IMR-90 (cell line): ENCODE measurements around the gene FBXO33. TPM values are rescaled to one million over a fixed set of nuclear protein-coding genes. Genes with fewer than 3 reads are reported as not detected.

Source experiments
- ATAC-seq: fragments of 200-7000 bp; cut with Tn5 transposase; 2 replicates; pipeline ENCODE4 v1.9.1; 2020; ENCODE audit warnings: low read depth, mild to moderate bottlenecking, moderate library complexity
- BruUV-seq: library from RNA; stranded (reverse); fragments of 400-500 nt; replicated peaks from 2 replicates; lab custom pipeline; 2021; lab: Mats Ljungman, UMichigan
- CTCF ChIA-PET: fragments of 300-600 bp; formaldehyde crosslinking; extraction: SDS; loops from one replicate; lab custom pipeline; 2021; ENCODE audit warnings: antibody characterized with exemption; lab: Yijun Ruan, JAX
- POLR2A ChIA-PET: fragments of 300-600 bp; sonication (Branson Sonifier 250); formaldehyde crosslinking; loops from one replicate; lab custom pipeline; 2022; ENCODE audit warnings: antibody characterized with exemption; ENCODE audit not compliant: unreplicated experiment; lab: Charles Lee
- DNase-seq: peaks from one replicate; pipeline ENCODE4 v3.0.0; 2013
- H2AFZ ChIP-seq: replicated peaks from 2 replicates; pipeline ENCODE3; 2013; ENCODE audit warnings: low read length, mild to moderate bottlenecking; ENCODE audit not compliant: poor library complexity
- H2AK5ac ChIP-seq: 2 replicates; pipeline ENCODE4 v1.6.1; 2013; ENCODE audit warnings: low read depth, low read length, inconsistent platforms
- H2AK9ac ChIP-seq: replicated peaks from 2 replicates; pipeline ENCODE3; 2013; ENCODE audit warnings: mild to moderate bottlenecking, low read depth, low read length, moderate library complexity; ENCODE audit not compliant: poor library complexity
- H2BK120ac ChIP-seq: 2 replicates; pipeline ENCODE4 v1.6.1; 2013; ENCODE audit warnings: low read depth, low read length, inconsistent platforms
- H2BK15ac ChIP-seq: 3 replicates; pipeline ENCODE4 v1.6.1; 2013; ENCODE audit warnings: low read depth, low read length, inconsistent platforms
- H2BK20ac ChIP-seq: 2 replicates; pipeline ENCODE4 v1.6.1; 2013; ENCODE audit warnings: low read depth, mild to moderate bottlenecking, inconsistent platforms, low read length, moderate library complexity
- H2BK5ac ChIP-seq: 2 replicates; pipeline ENCODE4 v1.6.1; 2013; ENCODE audit warnings: mild to moderate bottlenecking, low read depth, low read length, inconsistent platforms; ENCODE audit not compliant: poor library complexity, severe bottlenecking
- H3K14ac ChIP-seq: replicated peaks from 2 replicates; pipeline ENCODE4 v1.6.1; 2013; ENCODE audit warnings: low read depth, low read length, inconsistent platforms
- H3K18ac ChIP-seq: 2 replicates; pipeline ENCODE4 v1.6.1; 2013; ENCODE audit warnings: low read depth, low read length, control low read depth
- H3K23ac ChIP-seq: 2 replicates; pipeline ENCODE4 v1.6.1; 2013; ENCODE audit warnings: low read depth, low read length, inconsistent platforms
- H3K27ac ChIP-seq: 2 replicates; pipeline ENCODE4 v1.5.1; 2013; ENCODE audit warnings: mild to moderate bottlenecking, control low read depth, low read length; ENCODE audit not compliant: insufficient read depth
- H3K27me3 ChIP-seq: 2 replicates; pipeline ENCODE4 v1.6.1; 2013; ENCODE audit warnings: low read length; ENCODE audit not compliant: control insufficient read depth, insufficient read depth
- H3K36me3 ChIP-seq: 2 replicates; pipeline ENCODE4 v1.6.1; 2013; ENCODE audit warnings: low read length, mixed read lengths; ENCODE audit not compliant: control insufficient read depth, insufficient read depth
- H3K4ac ChIP-seq: 2 replicates; pipeline ENCODE4 v1.6.1; 2013; ENCODE audit warnings: low read depth, low read length, inconsistent platforms
- H3K4me1 ChIP-seq: 2 replicates; pipeline ENCODE4 v1.6.1; 2013; ENCODE audit warnings: low read length, mixed read lengths; ENCODE audit not compliant: control insufficient read depth, insufficient read depth
- H3K4me2 ChIP-seq: 2 replicates; pipeline ENCODE4 v1.6.1; 2013; ENCODE audit warnings: low read depth, mild to moderate bottlenecking, control low read depth, low read length, moderate library complexity
- H3K4me3 ChIP-seq: 2 replicates; pipeline ENCODE4 v1.5.1; 2013; ENCODE audit warnings: low read depth, mild to moderate bottlenecking, control low read depth, low read length, moderate library complexity; ENCODE audit not compliant: insufficient read depth
- H3K56ac ChIP-seq: 2 replicates; pipeline ENCODE4 v1.6.1; 2013; ENCODE audit warnings: low read length, inconsistent platforms; ENCODE audit not compliant: insufficient read depth; ENCODE audit errors: extremely low read depth
- H3K79me1 ChIP-seq, 2 experiments: 2 replicates each; pipeline ENCODE4 v1.6.1; 2013; ENCODE audit warnings: low read length in 2 of 2, inconsistent platforms in 1 of 2, low read depth in 1 of 2
- H3K9ac ChIP-seq: 2 replicates; pipeline ENCODE4 v1.6.1; 2013; ENCODE audit warnings: low read depth, low read length, control low read depth
- H3K9me1 ChIP-seq: 2 replicates; pipeline ENCODE4 v1.6.1; 2013; ENCODE audit warnings: low read length, inconsistent platforms; ENCODE audit not compliant: insufficient read depth
- H3K9me3 ChIP-seq: 2 replicates; pipeline ENCODE4 v1.6.1; 2013; ENCODE audit warnings: low read length; ENCODE audit not compliant: control insufficient read depth, insufficient read depth
- H4K20me1 ChIP-seq: 2 replicates; pipeline ENCODE4 v1.6.1; 2013; ENCODE audit warnings: low read length, inconsistent platforms; ENCODE audit not compliant: insufficient read depth
- H4K5ac ChIP-seq: 2 replicates; pipeline ENCODE4 v1.6.1; 2013; ENCODE audit warnings: mild to moderate bottlenecking, low read depth, low read length, control low read depth
- H4K8ac ChIP-seq, 2 experiments: 2 replicates each; pipeline ENCODE4 v1.6.1; 2013; ENCODE audit warnings: low read depth in 2 of 2, low read length in 2 of 2, control low read depth in 1 of 2, inconsistent platforms in 1 of 2
- H4K91ac ChIP-seq: 2 replicates; pipeline ENCODE4 v1.6.1; 2013; ENCODE audit warnings: low read depth, low read length, inconsistent platforms; ENCODE audit not compliant: insufficient read depth
- RAD21 ChIP-seq: IDR thresholded peaks from 2 replicates; pipeline ENCODE4 v1.6.1; 2012; ENCODE audit warnings: low read length, improper control_type of control experiment
- SMC3 ChIP-seq: fragments of 150-350 bp; IDR thresholded peaks from 2 replicates; pipeline ENCODE4 v1.6.1; 2016; ENCODE audit warnings: low read depth, mild to moderate bottlenecking, antibody characterized with exemption, low read length, moderate library complexity
- WGBS, 2 experiments: methylation state at CpG; one replicate each; pipeline versions ENCODE4 v1.1.5 to v1.1.7; 2013; ENCODE audit warnings: missing lambda C conversion rate in 2 of 2; ENCODE audit not compliant: insufficient read length in 1 of 2; ENCODE audit errors: extremely low coverage in 2 of 2; 5-methylcytosine and 5-hydroxymethylcytosine counted together
- dilution Hi-C: fragments of 300-500 bp; cut with HindIII; formaldehyde crosslinking; loops from one replicate; pipeline ENCODE4 v1.14.3; 2018; ENCODE audit warnings: low sequenced_read_pairs; ENCODE audit not compliant: unreplicated experiment
- in situ Hi-C: fragments of 300-500 bp; cut with MboI; formaldehyde crosslinking; loops from 3 replicates; pipeline ENCODE4 v1.14.3; 2019; ENCODE audit warnings: low sequenced_read_pairs, inconsistent platforms, mixed read lengths
- intact Hi-C: fragments of 100-400 bp; cut with micrococcal nuclease; formaldehyde crosslinking; loops from 2 replicates; pipeline ENCODE4 v1.10.0; 2022
- polyA plus RNA-seq, 3 experiments: library from polyadenylated mRNA; depleted of rRNA; stranded (reverse); fragments of >200 nt; gene quantifications; 2 replicates each; pipeline ENCODE4 v1.2.3, GENCODE V29; 2012; ENCODE audit warnings: low replicate concordance in 1 of 3
- total RNA-seq: library from RNA; depleted of rRNA; stranded (reverse); fragments of >200 nt; gene quantifications from 2 replicates; pipeline ENCODE4 v1.2.3, GENCODE V29; 2012
- TF ChIP-seq, protein P1 (sequence below): fragments of 150-350 bp; IDR thresholded peaks from 2 replicates; pipeline ENCODE4 v1.6.1; 2016; ENCODE audit warnings: low read depth, mild to moderate bottlenecking, low read length, moderate library complexity, borderline replicate concordance
- TF ChIP-seq, protein P2 (sequence below): conservative IDR thresholded peaks from 2 replicates; pipeline ENCODE4 v1.5.1; 2012; ENCODE audit warnings: mild to moderate bottlenecking, low read depth, low read length, improper control_type of control experiment

FBXO33 gene
- total and polyA plus RNA-seq, 2 of the 4 experiments (the other 2 are of a cell fraction) = 7.6 to 10.0 TPM

DNA sequence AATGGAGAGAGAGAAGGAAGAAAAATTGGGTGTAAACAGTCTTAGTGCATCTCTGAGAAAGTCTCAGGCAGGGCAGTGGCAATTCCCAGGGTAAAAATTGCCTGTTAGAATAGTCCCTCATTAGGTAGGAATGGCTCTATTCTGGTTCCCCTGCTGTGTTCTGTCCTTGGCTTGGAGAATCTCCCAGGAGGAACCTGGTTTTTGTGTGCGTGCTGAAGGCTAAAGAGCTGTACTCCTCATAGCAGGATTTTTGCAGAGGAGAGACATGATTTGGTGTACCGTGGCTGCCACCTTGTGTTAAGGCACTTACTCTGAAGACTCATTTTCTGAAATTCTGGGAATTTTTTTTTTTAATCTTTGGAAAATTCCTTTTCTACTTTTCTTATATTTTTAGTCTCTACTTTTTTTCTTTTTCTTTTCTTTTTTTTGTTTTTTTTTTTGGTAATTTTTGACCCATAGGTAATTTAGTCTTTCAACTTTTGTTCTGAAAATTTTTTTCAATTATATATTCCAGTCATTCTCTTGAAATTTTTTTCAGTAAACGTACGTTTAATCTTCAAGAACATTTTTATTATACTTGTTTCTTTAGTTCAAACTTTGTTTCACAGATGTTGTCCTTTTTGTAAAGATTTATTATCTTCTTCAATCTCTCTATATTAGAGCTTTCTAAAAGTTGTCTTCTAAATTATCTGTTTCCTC, 63.8 kb downstream of the FBXO33 start:
- CTCF ChIA-PET = interaction anchor here (0.6 to 0.7 kb wide), 2 partner anchors 75 to 133 kb away, joined by 3 to 6 read pairs; no protein-coding TSS in a partner anchor
- no peak overlapping the region for H2BK120ac ChIP-seq
- peak; percentile 89 for ATAC-seq

More for the DNA sequence above, 63.8 kb downstream of the FBXO33 start:
- BruUV-seq = no TSS peak
- Histone ChIP-seq H3K56ac (no peak overlapping the region), H2AK9ac (no peak overlapping the region), H3K14ac (no peak overlapping the region), H2AFZ (peak overlapping the region; percentile 44), H2BK5ac (no peak overlapping the region), H2AK5ac (no peak overlapping the region), H3K9me1 (no peaks in the 10 kb centered on the region), H3K4ac (no peak overlapping the region), H3K27ac (no peak overlapping the region), H3K9me3 (peaks cover 6% of the 10 kb centered on the region; the same call in 1 of the 2 replicates), H3K18ac (no peak overlapping the region), H4K8ac (no peak overlapping the region), H3K27me3 (no peaks in the 10 kb centered on the region), H3K4me2 (no peak overlapping the region), H3K79me1 (peaks cover 0 to 18% of the 10 kb centered on the region in 2 experiments; a peak in 2 of 4 replicates), H4K5ac (no peak overlapping the region), H3K23ac (no peak overlapping the region), H3K9ac (no peak overlapping the region), H2BK15ac (no peak overlapping the region), H3K4me3 (no peak overlapping the region), H2BK20ac (no peak overlapping the region), H3K4me1 (no peaks in the 10 kb centered on the region), H4K91ac (no peak overlapping the region), H3K36me3 (peaks cover 3% of the 10 kb centered on the region), H4K20me1 (no peaks in the 10 kb centered on the region)
- intact Hi-C loops = loop anchor here (1.0 to 2.0 kb wide), 3 partner anchors 194 to 261 kb away; partner anchors contain the start of genes GEMIN2 and PNN
- dilution Hi-C loops = no loop called here
- in situ Hi-C loops = no loop called here
- DNase-seq = peak; percentile 78
- POLR2A ChIA-PET = no interaction called here
- WGBS, 2 experiments = no CpG with 5 or more reads among the region's 4 CpGs
- TF ChIP-seq RAD21 (peak; percentile 82), SMC3 (peak; percentile 73)
- TF ChIP-seq, protein P1, sequence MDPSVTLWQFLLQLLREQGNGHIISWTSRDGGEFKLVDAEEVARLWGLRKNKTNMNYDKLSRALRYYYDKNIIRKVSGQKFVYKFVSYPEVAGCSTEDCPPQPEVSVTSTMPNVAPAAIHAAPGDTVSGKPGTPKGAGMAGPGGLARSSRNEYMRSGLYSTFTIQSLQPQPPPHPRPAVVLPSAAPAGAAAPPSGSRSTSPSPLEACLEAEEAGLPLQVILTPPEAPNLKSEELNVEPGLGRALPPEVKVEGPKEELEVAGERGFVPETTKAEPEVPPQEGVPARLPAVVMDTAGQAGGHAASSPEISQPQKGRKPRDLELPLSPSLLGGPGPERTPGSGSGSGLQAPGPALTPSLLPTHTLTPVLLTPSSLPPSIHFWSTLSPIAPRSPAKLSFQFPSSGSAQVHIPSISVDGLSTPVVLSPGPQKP = no peak
- TF ChIP-seq, protein P2, sequence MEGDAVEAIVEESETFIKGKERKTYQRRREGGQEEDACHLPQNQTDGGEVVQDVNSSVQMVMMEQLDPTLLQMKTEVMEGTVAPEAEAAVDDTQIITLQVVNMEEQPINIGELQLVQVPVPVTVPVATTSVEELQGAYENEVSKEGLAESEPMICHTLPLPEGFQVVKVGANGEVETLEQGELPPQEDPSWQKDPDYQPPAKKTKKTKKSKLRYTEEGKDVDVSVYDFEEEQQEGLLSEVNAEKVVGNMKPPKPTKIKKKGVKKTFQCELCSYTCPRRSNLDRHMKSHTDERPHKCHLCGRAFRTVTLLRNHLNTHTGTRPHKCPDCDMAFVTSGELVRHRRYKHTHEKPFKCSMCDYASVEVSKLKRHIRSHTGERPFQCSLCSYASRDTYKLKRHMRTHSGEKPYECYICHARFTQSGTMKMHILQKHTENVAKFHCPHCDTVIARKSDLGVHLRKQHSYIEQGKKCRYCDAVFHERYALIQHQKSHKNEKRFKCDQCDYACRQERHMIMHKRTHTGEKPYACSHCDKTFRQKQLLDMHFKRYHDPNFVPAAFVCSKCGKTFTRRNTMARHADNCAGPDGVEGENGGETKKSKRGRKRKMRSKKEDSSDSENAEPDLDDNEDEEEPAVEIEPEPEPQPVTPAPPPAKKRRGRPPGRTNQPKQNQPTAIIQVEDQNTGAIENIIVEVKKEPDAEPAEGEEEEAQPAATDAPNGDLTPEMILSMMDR = peak; percentile 81
